Peyer's patch (tissue), 4 donors: Measurements from ENCODE around the gene TMEM141.

Experiments used
- POLR2A ChIP-seq, 2 donors: fragments of 450-650 bp; IDR thresholded peaks; one replicate each; pipeline ENCODE4 v1.5.1; 2017; ENCODE audit warnings: antibody characterized with exemption in 2 of 2, mild to moderate bottlenecking in 2 of 2, moderate library complexity in 2 of 2
- TF ChIP-seq, protein P1 (sequence below), 6 experiments: fragments of 450-650 bp in 4 of 6; fragments of 200-600 bp in 2 of 6; sonication (generic) in 1 of 6; IDR thresholded peaks; one replicate each; pipeline ENCODE4 v1.5.1; 2017 to 2019; ENCODE audit warnings: antibody characterized with exemption in 6 of 6, mild to moderate bottlenecking in 3 of 6, moderate library complexity in 1 of 6

GRCh38 chr9:136741883-136742571 is 49.1 kb upstream of the TMEM141 start:
- TF ChIP-seq, protein P1, sequence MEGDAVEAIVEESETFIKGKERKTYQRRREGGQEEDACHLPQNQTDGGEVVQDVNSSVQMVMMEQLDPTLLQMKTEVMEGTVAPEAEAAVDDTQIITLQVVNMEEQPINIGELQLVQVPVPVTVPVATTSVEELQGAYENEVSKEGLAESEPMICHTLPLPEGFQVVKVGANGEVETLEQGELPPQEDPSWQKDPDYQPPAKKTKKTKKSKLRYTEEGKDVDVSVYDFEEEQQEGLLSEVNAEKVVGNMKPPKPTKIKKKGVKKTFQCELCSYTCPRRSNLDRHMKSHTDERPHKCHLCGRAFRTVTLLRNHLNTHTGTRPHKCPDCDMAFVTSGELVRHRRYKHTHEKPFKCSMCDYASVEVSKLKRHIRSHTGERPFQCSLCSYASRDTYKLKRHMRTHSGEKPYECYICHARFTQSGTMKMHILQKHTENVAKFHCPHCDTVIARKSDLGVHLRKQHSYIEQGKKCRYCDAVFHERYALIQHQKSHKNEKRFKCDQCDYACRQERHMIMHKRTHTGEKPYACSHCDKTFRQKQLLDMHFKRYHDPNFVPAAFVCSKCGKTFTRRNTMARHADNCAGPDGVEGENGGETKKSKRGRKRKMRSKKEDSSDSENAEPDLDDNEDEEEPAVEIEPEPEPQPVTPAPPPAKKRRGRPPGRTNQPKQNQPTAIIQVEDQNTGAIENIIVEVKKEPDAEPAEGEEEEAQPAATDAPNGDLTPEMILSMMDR (IDR thresholded peaks at IDR 0.05): no peak
- TF ChIP-seq POLR2A (IDR thresholded peaks at IDR 0.05): no peak
